Measurements from ENCODE around the gene ERLEC1. TPM values are rescaled to one million over a fixed set of nuclear protein-coding genes. Genes with fewer than 3 reads are reported as not detected.
A peak's percentile ranks its signal among the peaks of the same experiment; 100 is the strongest.

ERLEC1 gene
- 105 and 117 TPM in 2 replicates for total RNA-seq

GRCh38 chr2:53786705-53787613 lies at the start of gene ERLEC1, which contains the start of gene ASB3:
Gene ERLEC1 (plus strand): TSS chr2:53787044. CDS start chr2:53787211, 167 bp downstream.
Gene ASB3 (minus strand): TSS chr2:53786953. CDS start chr2:53765572, 21,381 bp downstream.

GRCh38 chr2:53767405-53768241 lies 19.2 kb upstream of the ERLEC1 start, which contains the start of gene CHAC2:
Gene CHAC2 (plus strand): TSS chr2:53767804. CDS start chr2:53767887, 83 bp downstream.

DNA sequence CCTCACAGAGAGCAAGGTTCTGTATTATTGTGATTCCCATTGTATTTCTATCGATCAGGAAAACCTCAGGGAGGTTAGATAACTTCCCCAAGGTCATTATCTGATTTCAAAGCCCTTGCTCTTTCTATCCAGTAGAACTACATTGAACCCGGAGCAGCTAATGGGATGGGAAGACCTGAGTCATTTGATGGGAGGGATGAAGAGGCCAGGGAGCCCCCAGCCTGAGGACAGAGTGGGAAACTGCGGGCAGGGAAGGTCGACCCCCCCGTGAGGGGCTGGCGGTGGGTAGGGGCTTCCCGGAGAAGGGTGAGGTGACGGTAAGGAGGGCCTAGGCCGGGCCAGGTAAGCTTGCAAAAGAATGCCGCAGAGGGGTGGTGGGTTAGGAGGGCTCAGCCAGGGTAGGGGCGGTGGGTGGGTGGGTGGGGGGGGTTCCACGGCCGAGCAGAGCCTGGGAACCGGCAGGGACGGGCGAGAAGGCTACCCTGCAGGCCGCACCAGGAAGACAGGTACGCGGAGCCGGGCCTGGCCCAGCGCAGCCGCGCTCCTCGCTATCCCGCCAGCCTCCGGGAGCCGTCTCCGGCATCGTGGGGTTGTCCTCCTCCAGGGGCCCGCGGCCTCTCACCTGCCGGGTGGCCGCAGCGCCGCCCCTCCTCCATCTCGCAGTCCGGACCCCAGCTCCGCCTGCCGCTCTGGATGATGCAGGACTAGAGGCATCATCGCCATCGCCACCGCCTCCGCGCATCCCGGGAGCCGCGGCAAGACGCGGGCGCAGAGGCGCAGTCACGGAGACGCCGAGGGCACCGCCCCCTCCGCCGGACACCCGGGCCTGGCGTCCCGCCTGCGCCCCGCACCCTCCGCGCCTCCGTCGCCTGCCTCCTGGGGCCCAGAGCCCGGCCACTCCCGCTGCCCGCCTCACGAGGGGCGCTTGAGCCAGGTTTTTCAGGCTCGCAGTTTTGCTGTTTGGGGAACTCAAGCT lies 72.7 kb downstream of the ERLEC1 start, which contains the start of gene GPR75:
TSS of gene GPR75 (minus strand) at position 762 of the 976 bp plus-strand sequence. CDS start 5,211 bp downstream, outside the sequence.

Small RNA genes within 50 kb of the gene (small RNA-seq; reads per million reads assigned to genes)
- gene MIR3682 = 1.3 reads per million, percentile 57 among the genes with 10 or more reads in this experiment

Other genes starting within 250 kb of the ERLEC1 start
- 2.6 and 3.5 TPM in 2 replicates for gene CHAC2, start 19.2 kb upstream of the ERLEC1 start, total RNA-seq
- 22.7 and 29.1 TPM in 2 replicates for gene ASB3, start 91 bp upstream of the ERLEC1 start, total RNA-seq
- 4.2 and 4.5 TPM in 2 replicates for gene GPR75, start 72.9 kb downstream of the ERLEC1 start, total RNA-seq
- 126 and 136 TPM in 2 replicates for gene PSME4, start 183.9 kb downstream of the ERLEC1 start, total RNA-seq